H1 (cell line): ENCODE data around the gene RTN4RL1. TPM values are rescaled to one million over a fixed set of nuclear protein-coding genes. Genes with fewer than 3 reads are reported as not detected.
A peak's percentile ranks its signal among the peaks of the same experiment; 100 is the strongest.

ENCODE experiments used
- ATF2 ChIP-seq: IDR thresholded peaks from 2 replicates; pipeline ENCODE4 v1.6.1; 2012; ENCODE audit warnings: low read length, inconsistent platforms
- CTCF ChIP-seq, 3 experiments: IDR thresholded peaks; 1 replicate in 2 of 3; 2 replicates in 1 of 3; pipeline versions ENCODE4 v1.5.1 to v1.6.1; 2011; ENCODE audit warnings: low read length in 3 of 3, mild to moderate bottlenecking in 3 of 3, inconsistent platforms in 2 of 3, low read depth in 1 of 3, moderate library complexity in 1 of 3; ENCODE audit not compliant: insufficient read depth in 1 of 3; ENCODE audit errors: control extremely low read depth in 1 of 3
- EP300 ChIP-seq, 2 experiments: IDR thresholded peaks; 1 replicate in 1 of 2; 2 replicates in 1 of 2; pipeline ENCODE4 v1.6.1; 2011 to 2012; ENCODE audit warnings: low read depth in 2 of 2, low read length in 2 of 2, mild to moderate bottlenecking in 2 of 2, borderline replicate concordance in 1 of 2, inconsistent platforms in 1 of 2, moderate library complexity in 1 of 2
- GTF2F1 ChIP-seq: IDR thresholded peaks from 2 replicates; pipeline ENCODE4 v1.6.1; 2012; ENCODE audit warnings: low read depth, low read length, improper control_type of control experiment, borderline replicate concordance
- JUN ChIP-seq: IDR thresholded peaks from 2 replicates; pipeline ENCODE4 v1.6.1; 2011; ENCODE audit warnings: low read depth, mild to moderate bottlenecking, improper control_type of control experiment, low read length
- TCF12 ChIP-seq: IDR thresholded peaks from 2 replicates; pipeline ENCODE4 v1.6.1; 2011; ENCODE audit warnings: low read depth, mild to moderate bottlenecking, low read length
- polyA plus RNA-seq, 7 experiments: library from polyadenylated mRNA; depleted of rRNA in 3 of 7; stranded (reverse) in 5 of 7; unstranded in 2 of 7; fragments of >200 nt in 5 of 7; fragments of 200-250 nt in 2 of 7; gene quantifications; 1 replicate in 5 of 7; 2 replicates in 1 of 7; 4 replicates in 1 of 7; pipeline versions ENCODE4 v1.2.1 to v1.2.3, GENCODE V29; 2011 to 2013; ENCODE audit warnings: missing spikeins in 2 of 7, mixed read lengths in 2 of 7
- total RNA-seq: library from RNA; stranded (reverse); fragmentation: NEBNext Ultra II Directional; extraction: Animal tissue kit (Norgen Biotek cat#: 25700); gene quantifications from 2 replicates; pipeline ENCODE4 v1.2.1, GENCODE V29; 2021
- TF ChIP-seq, protein P1 (sequence below): IDR thresholded peaks from 2 replicates; pipeline ENCODE4 v1.6.1; 2012; ENCODE audit warnings: inconsistent platforms

RTN4RL1 gene
- total and polyA plus RNA-seq, 2 of the 8 experiments (the other 6 are each of a cell fraction or from before 2014, with no cell fraction given) = 0.09 TPM; not detected in 1

DNA sequence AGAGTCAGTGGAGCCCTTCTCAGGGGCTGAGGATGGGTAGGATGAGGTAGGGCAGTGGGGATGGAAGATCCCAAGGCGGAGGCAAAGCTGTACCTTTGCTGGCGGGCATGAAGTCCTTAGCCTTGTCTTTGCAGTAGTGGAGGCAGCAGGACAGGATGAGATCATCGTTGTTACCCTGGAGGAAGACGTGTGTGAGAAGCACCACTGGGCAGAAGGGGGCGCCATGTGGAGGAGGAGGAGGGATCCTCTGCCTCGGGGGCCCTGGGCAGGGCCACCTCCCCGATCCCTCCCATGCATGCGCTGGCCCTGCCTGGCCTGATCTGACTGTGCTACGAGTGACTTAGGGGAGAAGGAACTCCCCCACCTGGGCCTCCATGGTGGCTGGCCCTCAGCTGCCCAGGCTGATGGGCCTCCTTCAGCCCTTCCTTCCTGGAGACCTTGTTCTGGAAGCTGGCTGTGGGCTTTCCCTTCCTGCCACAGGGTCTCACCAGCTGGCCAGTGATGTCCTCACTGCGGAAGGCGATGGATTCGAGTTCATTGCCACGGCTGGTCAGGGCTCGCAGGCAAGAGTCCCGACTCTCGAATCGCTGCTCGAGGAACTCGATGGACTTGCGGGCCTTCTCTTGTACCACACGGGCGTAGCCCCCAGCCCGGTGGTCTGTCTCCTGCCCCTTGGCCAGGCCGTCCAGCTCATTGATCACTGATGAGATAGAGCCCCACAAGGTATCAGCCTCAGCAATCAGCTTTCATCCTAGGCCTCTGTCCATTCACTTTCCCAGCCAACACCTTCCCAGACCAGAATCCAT, 40.0 kb upstream of the RTN4RL1 start (continued):
- TF ChIP-seq CTCF (IDR thresholded peaks at IDR 0.05; ENCODE audit: control extremely low read depth in 1 of 3, insufficient read depth in 1 of 3, low read depth in 1 of 3, low read length in 3 of 3) (peak; percentile 70 to 91 (median 90)), TCF12 (no peak), ATF2 (peak; percentile 87), EP300 (IDR thresholded peaks at IDR 0.05; ENCODE audit: borderline replicate concordance in 1 of 2, low read depth in 2 of 2, low read length in 2 of 2) (no peak), JUN (peak; percentile 65; the same call in 1 of the 2 replicates), GTF2F1 (no peak)
- TF ChIP-seq, protein P1, sequence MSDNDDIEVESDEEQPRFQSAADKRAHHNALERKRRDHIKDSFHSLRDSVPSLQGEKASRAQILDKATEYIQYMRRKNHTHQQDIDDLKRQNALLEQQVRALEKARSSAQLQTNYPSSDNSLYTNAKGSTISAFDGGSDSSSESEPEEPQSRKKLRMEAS = peak; percentile 47; the same call in 1 of the 2 replicates
